Mesendoderm (in vitro differentiated cells): ENCODE results near the gene FLOT1.

ENCODE experiments used
- DNase-seq: peaks from one replicate; pipeline ENCODE4 v3.0.0; 2013
- H2AK5ac ChIP-seq: 2 replicates; pipeline ENCODE4 v1.6.1; 2013; ENCODE audit warnings: low read length, inconsistent platforms
- H2BK120ac ChIP-seq: 2 replicates; pipeline ENCODE4 v1.6.1; 2013; ENCODE audit warnings: low read depth, mild to moderate bottlenecking, low read length, moderate library complexity, mixed read lengths
- H2BK15ac ChIP-seq: replicated peaks from 2 replicates; pipeline ENCODE4 v1.6.1; 2013; ENCODE audit warnings: low read depth, mild to moderate bottlenecking, moderate library complexity
- H2BK5ac ChIP-seq: 2 replicates; pipeline ENCODE4 v1.6.1; 2013; ENCODE audit warnings: low read length, inconsistent platforms
- H3K18ac ChIP-seq: 2 replicates; pipeline ENCODE4 v1.6.1; 2013; ENCODE audit warnings: mild to moderate bottlenecking, low read length, mixed read lengths
- H3K23ac ChIP-seq: one replicate; pipeline ENCODE4 v1.6.1; 2013; ENCODE audit warnings: low read length
- H3K27ac ChIP-seq: 2 replicates; pipeline ENCODE4 v1.5.1; 2013; ENCODE audit warnings: low read depth, mild to moderate bottlenecking, inconsistent platforms, low read length, moderate library complexity
- H3K27me3 ChIP-seq: 2 replicates; pipeline ENCODE4 v1.6.1; 2013; ENCODE audit warnings: low read length, control low read depth, mild to moderate bottlenecking, inconsistent platforms; ENCODE audit not compliant: insufficient read depth, poor library complexity
- H3K36me3 ChIP-seq: 2 replicates; pipeline ENCODE4 v1.6.1; 2013; ENCODE audit warnings: low read length, inconsistent platforms; ENCODE audit not compliant: control insufficient read depth, insufficient read depth
- H3K4ac ChIP-seq: one replicate; pipeline ENCODE4 v1.6.1; 2013; ENCODE audit warnings: low read depth, mild to moderate bottlenecking, low read length, moderate library complexity
- H3K4me1 ChIP-seq: 2 replicates; pipeline ENCODE4 v1.6.1; 2013; ENCODE audit warnings: low read depth, low read length, inconsistent platforms; ENCODE audit not compliant: control insufficient read depth
- H3K4me2 ChIP-seq: 2 replicates; pipeline ENCODE4 v1.6.1; 2013; ENCODE audit warnings: low read length
- H3K4me3 ChIP-seq: 2 replicates; pipeline ENCODE4 v1.5.1; 2013; ENCODE audit warnings: mild to moderate bottlenecking, low read length
- H3K56ac ChIP-seq: one replicate; pipeline ENCODE4 v1.6.1; 2013; ENCODE audit warnings: low read length
- H3K79me1 ChIP-seq: 2 replicates; pipeline ENCODE4 v1.6.1; 2013; ENCODE audit warnings: low read length, inconsistent platforms
- H3K79me2 ChIP-seq: 2 replicates; pipeline ENCODE4 v1.6.1; 2013; ENCODE audit warnings: mild to moderate bottlenecking, low read length; ENCODE audit not compliant: control insufficient read depth, insufficient read depth
- H3K9ac ChIP-seq: 2 replicates; pipeline ENCODE4 v1.6.1; 2013; ENCODE audit warnings: low read length, inconsistent platforms
- H4K5ac ChIP-seq: one replicate; pipeline ENCODE4 v1.6.1; 2013; ENCODE audit warnings: low read length
- H4K8ac ChIP-seq: one replicate; pipeline ENCODE4 v1.6.1; 2013; ENCODE audit warnings: low read depth, mild to moderate bottlenecking, control low read depth, low read length, moderate library complexity
- WGBS: extraction: QIAGEN DNeasy Blood & Tissue Kit; methylation state at CpG from one replicate; pipeline ENCODE4 v1.1.7; 2013; ENCODE audit warnings: low lambda C conversion rate, missing lambda C conversion rate; ENCODE audit not compliant: insufficient coverage; ENCODE audit errors: extremely low coverage; 5-methylcytosine and 5-hydroxymethylcytosine counted together

FLOT1 gene

DNA sequence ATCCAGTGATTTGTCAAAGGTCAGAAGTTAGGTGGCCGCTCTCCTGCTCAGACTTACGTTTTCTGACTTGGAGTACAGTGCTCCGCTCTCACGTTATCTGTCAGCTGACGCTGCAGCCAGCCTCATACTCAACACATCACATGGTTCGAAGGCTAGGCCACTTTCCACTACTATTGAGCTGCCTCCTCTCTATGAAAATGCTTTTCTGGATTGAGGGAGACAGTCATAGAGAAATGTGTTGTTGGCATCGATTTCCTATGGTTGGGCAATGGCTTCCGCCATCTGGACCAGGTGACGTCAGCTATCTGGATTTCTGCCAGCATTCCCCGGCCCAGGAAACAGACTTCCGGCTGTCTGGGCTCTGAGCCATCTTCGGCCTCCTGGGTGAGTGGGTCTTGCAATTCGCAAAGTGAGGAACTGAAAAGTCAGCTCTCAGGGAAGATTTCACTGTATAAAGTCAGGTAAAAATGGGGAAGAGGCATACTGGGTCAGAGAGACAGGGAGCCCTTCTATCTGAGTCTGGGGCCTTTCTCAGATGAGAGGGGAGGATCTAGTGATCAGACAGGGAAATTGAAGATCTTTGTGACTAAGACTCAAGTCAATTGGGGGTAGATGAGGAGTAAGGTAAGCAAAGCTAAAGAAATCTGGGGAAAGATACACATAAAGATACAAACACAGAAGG is 39.4 kb upstream of the FLOT1 start:
- H3K18ac ChIP-seq: no peak overlapping the region
- H3K4me2 ChIP-seq: no peak overlapping the region
- H3K9ac ChIP-seq: no peak overlapping the region
- no peaks in the 10 kb centered on the region for H3K79me1 ChIP-seq
- H2BK15ac ChIP-seq: no peak overlapping the region
- peak overlapping the region; percentile 43 for H2BK5ac ChIP-seq
- H4K8ac ChIP-seq: no peak overlapping the region
- no peak overlapping the region for H2AK5ac ChIP-seq
- H3K23ac ChIP-seq: no peak overlapping the region
- DNase-seq: peak; percentile 40
- H3K4me1 ChIP-seq: peaks cover 4% of the 10 kb centered on the region
- H3K27me3 ChIP-seq: no peaks in the 10 kb centered on the region
- H3K36me3 ChIP-seq: no peaks in the 10 kb centered on the region
- H3K4ac ChIP-seq: no peak overlapping the region
- H3K4me3 ChIP-seq: no peak overlapping the region
- no CpG with 5 or more reads among the region's 13 CpGs for WGBS
- no peak overlapping the region for H4K5ac ChIP-seq
- H3K56ac ChIP-seq: peak overlapping the region; percentile 17
- H2BK120ac ChIP-seq: no peak overlapping the region
- no peak overlapping the region for H3K27ac ChIP-seq
- no peaks in the 10 kb centered on the region for H3K79me2 ChIP-seq

DNA sequence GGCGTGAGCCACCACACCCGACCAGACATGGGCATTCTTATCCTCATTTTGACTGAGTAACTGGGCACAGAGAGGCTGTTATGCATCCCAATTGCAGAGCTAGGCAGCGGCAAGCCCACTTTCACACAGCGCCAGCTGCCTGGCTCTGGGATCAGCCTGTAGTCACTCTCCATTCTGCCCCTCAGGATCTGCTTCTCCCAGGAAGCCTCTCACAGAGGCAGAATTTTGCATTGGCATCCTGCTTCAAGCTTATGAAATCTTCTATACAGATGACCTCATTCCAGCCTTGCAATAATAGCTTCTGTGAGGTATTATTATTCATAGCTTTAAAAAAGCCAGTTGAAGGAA is 38.9 kb upstream of the FLOT1 start:
- no peak overlapping the region for H3K4ac ChIP-seq
- no peaks in the 10 kb centered on the region for H3K36me3 ChIP-seq
- H3K4me2 ChIP-seq: no peak overlapping the region
- no peak overlapping the region for H2BK15ac ChIP-seq
- no peak overlapping the region for H3K56ac ChIP-seq
- H4K8ac ChIP-seq: no peak overlapping the region
- no peak overlapping the region for H3K23ac ChIP-seq
- H3K18ac ChIP-seq: no peak overlapping the region
- no peak overlapping the region for H3K4me3 ChIP-seq
- H2BK120ac ChIP-seq: no peak overlapping the region
- H4K5ac ChIP-seq: no peak overlapping the region
- H2AK5ac ChIP-seq: no peak overlapping the region
- no peak overlapping the region for H3K9ac ChIP-seq
- peaks cover 4% of the 10 kb centered on the region for H3K4me1 ChIP-seq
- H3K79me2 ChIP-seq: no peaks in the 10 kb centered on the region
- no peak for DNase-seq
- WGBS: no CpG with 5 or more reads among the region's 4 CpGs
- no peaks in the 10 kb centered on the region for H3K79me1 ChIP-seq
- no peak overlapping the region for H2BK5ac ChIP-seq
- H3K27me3 ChIP-seq: no peaks in the 10 kb centered on the region
- H3K27ac ChIP-seq: no peak overlapping the region

DNA sequence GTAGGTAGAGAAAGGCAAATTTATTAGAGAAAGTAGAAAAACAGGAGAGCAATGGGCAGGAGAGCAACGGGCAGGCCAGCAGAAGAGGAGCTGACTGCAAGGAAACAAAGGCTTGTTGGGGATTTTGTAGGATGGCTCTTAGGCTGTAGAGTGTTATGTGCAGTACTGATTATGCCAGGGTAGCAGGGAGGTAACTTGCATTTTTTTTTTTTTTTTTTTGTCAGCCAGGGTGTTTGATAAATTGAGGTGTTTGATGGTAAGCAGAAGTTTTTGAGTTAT is 38.1 kb upstream of the FLOT1 start:
- H3K4me2 ChIP-seq: no peak overlapping the region
- no peak overlapping the region for H3K56ac ChIP-seq
- H3K36me3 ChIP-seq: no peaks in the 10 kb centered on the region
- no peak overlapping the region for H4K8ac ChIP-seq
- no peaks in the 10 kb centered on the region for H3K79me2 ChIP-seq
- no peak overlapping the region for H2AK5ac ChIP-seq
- no peak overlapping the region for H4K5ac ChIP-seq
- no peak overlapping the region for H3K4ac ChIP-seq
- H2BK15ac ChIP-seq: no peak overlapping the region
- H3K27me3 ChIP-seq: no peaks in the 10 kb centered on the region
- DNase-seq: no peak
- H3K9ac ChIP-seq: no peak overlapping the region
- peaks cover 4% of the 10 kb centered on the region for H3K4me1 ChIP-seq
- no peak overlapping the region for H2BK5ac ChIP-seq
- H3K4me3 ChIP-seq: no peak overlapping the region
- H2BK120ac ChIP-seq: no peak overlapping the region
- H3K23ac ChIP-seq: no peak overlapping the region
- no CpG with 5 or more reads among the region's 1 CpG for WGBS
- no peak overlapping the region for H3K18ac ChIP-seq
- no peaks in the 10 kb centered on the region for H3K79me1 ChIP-seq
- H3K27ac ChIP-seq: no peak overlapping the region

DNA sequence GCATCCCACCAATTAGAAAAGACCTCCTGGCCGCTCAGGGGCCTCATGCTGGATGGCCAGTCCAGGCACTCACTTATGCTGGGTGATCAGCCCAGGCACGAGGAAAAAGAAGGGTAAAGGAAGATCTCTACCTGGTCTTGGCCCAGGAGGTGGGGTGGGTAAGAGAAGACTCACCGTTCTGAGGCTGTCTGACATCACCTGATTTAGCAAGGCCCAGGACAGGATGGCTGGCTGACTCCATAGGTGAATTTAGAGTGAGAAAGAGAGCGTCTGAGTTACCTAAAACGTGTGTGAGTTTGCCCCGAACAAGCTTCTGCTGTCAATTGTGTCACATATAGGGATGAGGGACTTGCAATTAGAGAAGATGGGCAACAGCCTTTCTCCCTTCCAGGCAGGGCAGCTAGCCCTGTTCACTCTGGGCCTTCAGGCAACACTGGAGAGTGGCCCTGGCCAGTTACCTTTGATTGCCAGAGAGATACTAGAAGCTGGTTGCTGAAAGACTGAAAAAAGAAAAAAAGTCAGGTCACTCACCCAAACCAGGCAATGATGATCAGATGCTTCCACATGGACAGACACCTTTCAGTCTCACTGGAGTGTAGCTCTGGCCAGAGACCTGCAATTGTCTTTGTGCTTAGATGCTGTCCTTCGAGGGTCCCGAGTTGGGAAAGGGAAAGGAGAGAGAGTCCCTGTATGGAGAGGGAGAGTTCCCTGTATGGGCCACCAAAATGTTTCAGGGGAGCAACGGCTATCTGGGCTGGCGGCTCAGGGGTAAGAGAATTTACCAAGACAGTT is 37.6 kb upstream of the FLOT1 start:
- Histone ChIP-seq H2AK5ac (no peak overlapping the region), H3K9ac (no peak overlapping the region), H3K27ac (no peak overlapping the region), H4K5ac (no peak overlapping the region), H3K4me1 (peaks cover 4% of the 10 kb centered on the region), H3K79me2 (no peaks in the 10 kb centered on the region), H3K56ac (no peak overlapping the region), H2BK120ac (no peak overlapping the region), H3K4me3 (no peak overlapping the region), H2BK15ac (no peak overlapping the region), H3K4me2 (no peak overlapping the region), H4K8ac (no peak overlapping the region), H3K23ac (no peak overlapping the region), H3K18ac (peak overlapping the region; percentile 20), H2BK5ac (peak overlapping the region; percentile 23), H3K36me3 (no peaks in the 10 kb centered on the region), H3K4ac (no peak overlapping the region), H3K27me3 (no peaks in the 10 kb centered on the region), H3K79me1 (no peaks in the 10 kb centered on the region)
- no CpG with 5 or more reads among the region's 10 CpGs for WGBS
- no peak for DNase-seq

DNA sequence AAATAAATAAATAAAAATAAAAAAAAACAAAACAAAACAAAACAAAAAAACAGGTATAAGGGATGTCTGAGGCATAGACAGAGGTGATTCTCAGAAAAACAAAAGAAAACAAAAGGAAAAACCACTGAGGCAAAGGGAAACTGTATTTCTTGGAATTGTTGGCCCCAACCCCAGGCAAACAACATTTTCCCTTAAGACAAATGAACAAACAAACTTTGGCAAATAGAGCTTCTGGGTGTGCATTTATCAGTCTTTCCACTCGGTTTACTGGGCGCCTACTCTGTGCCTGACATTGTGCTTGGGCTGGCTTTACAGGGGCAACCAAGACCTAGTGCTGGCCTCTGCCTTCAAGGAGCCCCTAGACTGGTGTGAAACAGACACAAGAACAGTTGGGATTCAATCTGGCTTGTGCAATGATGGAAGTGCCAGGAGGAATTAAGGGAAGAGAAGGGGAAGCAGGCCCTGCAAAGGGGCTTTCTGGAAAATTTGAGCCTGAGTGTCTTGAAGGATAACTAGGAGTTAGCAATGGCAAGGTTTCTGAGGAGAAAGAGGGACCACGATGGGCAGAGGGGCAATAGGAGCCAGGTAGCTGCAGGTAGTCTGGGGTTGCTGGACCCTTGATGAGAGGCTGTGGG is 35.6 kb upstream of the FLOT1 start:
- Histone ChIP-seq H2BK15ac (peak overlapping the region; percentile 61), H3K4ac (no peak overlapping the region), H3K4me3 (no peak overlapping the region), H2BK120ac (no peak overlapping the region), H4K5ac (no peak overlapping the region), H3K79me1 (no peaks in the 10 kb centered on the region), H3K36me3 (no peaks in the 10 kb centered on the region), H3K27ac (no peak overlapping the region), H3K18ac (peak overlapping the region; percentile 13), H3K56ac (no peak overlapping the region), H3K4me2 (no peak overlapping the region), H3K9ac (no peak overlapping the region), H3K23ac (no peak overlapping the region), H3K27me3 (no peaks in the 10 kb centered on the region), H2BK5ac (no peak overlapping the region), H2AK5ac (no peak overlapping the region), H3K79me2 (no peaks in the 10 kb centered on the region), H3K4me1 (peaks cover 4% of the 10 kb centered on the region), H4K8ac (no peak overlapping the region)
- no peak for DNase-seq
- no CpG with 5 or more reads among the region's 3 CpGs for WGBS
